ENCODE data around the gene FBXO27.
"Not testable (repeated sequence)": the region's sequence is repeated elsewhere in the genome, so short reads cannot be mapped to it uniquely, and the experiment has no call there.

FBXO27 gene

GRCh38 chr19:39037194-39037593, 4.8 kb upstream of the FBXO27 start:
- no peak for DNase-seq

- no peak for DNase-seq
Measured at GRCh38 chr19:39036581-39036980, 4.2 kb upstream of the FBXO27 start.

GRCh38 chr19:39031368-39032062, 834 bp downstream of the FBXO27 start:
- peak; percentile 83 for DNase-seq

- no peak for DNase-seq
Measured at GRCh38 chr19:39030854-39031367, 1.4 kb downstream of the FBXO27 start.

- DNase-seq, result no peak
Measured at GRCh38 chr19:39024875-39025641, 7.3 kb downstream of the FBXO27 start.

- DNase-seq, result no peak
Measured at GRCh38 chr19:39021063-39021462, 11.3 kb downstream of the FBXO27 start.

- no peak for DNase-seq
Measured at GRCh38 chr19:39017646-39018045, 14.7 kb downstream of the FBXO27 start.

GRCh38 chr19:39017026-39017425, 15.3 kb downstream of the FBXO27 start:
- DNase-seq, result no peak

- DNase-seq, result no peak
Measured at GRCh38 chr19:39014037-39014436, 18.3 kb downstream of the FBXO27 start.

- DNase-seq, result no peak
Measured at GRCh38 chr19:39009001-39009400, 23.3 kb downstream of the FBXO27 start.

- DNase-seq, result no peak
Measured at GRCh38 chr19:39008137-39008536, 24.2 kb downstream of the FBXO27 start.

GRCh38 chr19:39007096-39007495, 25.3 kb downstream of the FBXO27 start:
- no peak for DNase-seq

- no peak for DNase-seq
Measured at GRCh38 chr19:39004403-39004802, 27.9 kb downstream of the FBXO27 start.

- no peak for DNase-seq
Measured at GRCh38 chr19:39003796-39004195, 28.6 kb downstream of the FBXO27 start.

- no peak for DNase-seq
Measured at GRCh38 chr19:39003188-39003587, 29.2 kb downstream of the FBXO27 start.

- no peak for DNase-seq
Measured at GRCh38 chr19:39001041-39001440, 31.3 kb downstream of the FBXO27 start.

- not testable (repeated sequence) for DNase-seq
Measured at GRCh38 chr19:38997576-38997975, 34.8 kb downstream of the FBXO27 start.

- DNase-seq, result peak; percentile 27
Measured at GRCh38 chr19:38993271-38993670, 39.1 kb downstream of the FBXO27 start.

GRCh38 chr19:38990949-38991697, 41.2 kb downstream of the FBXO27 start:
- no peak for DNase-seq

- DNase-seq, result not testable (repeated sequence)
Measured at GRCh38 chr19:38989614-38990013, 42.7 kb downstream of the FBXO27 start.

GRCh38 chr19:38989066-38989605, 43.2 kb downstream of the FBXO27 start:
- no peak for DNase-seq

- DNase-seq, result not testable (repeated sequence)
Measured at GRCh38 chr19:38988627-38989026, 43.7 kb downstream of the FBXO27 start.

GRCh38 chr19:38987745-38988144, 44.6 kb downstream of the FBXO27 start:
- not testable (repeated sequence) for DNase-seq
